Mucosa of stomach (tissue), 1 donor: Measurements from ENCODE around the gene SLC25A44.
A peak's percentile ranks its signal among the peaks of the same experiment; 100 is the strongest.

ENCODE experiments used
- H3K27me3 ChIP-seq: one replicate; pipeline ENCODE4 v1.7.0; 2013; ENCODE audit warnings: mild to moderate bottlenecking, low read length; ENCODE audit not compliant: control insufficient read depth, insufficient read depth
- H3K36me3 ChIP-seq: one replicate; pipeline ENCODE4 v1.7.0; 2013; ENCODE audit warnings: low read length; ENCODE audit not compliant: control insufficient read depth, insufficient read depth
- H3K4me1 ChIP-seq: one replicate; pipeline ENCODE4 v1.7.0; 2013; ENCODE audit warnings: mild to moderate bottlenecking, low read length; ENCODE audit not compliant: control insufficient read depth, insufficient read depth
- H3K4me3 ChIP-seq: one replicate; pipeline ENCODE4 v1.7.0; 2013; ENCODE audit warnings: low read length
- H3K9ac ChIP-seq: one replicate; pipeline ENCODE4 v1.7.0; 2013; ENCODE audit warnings: mild to moderate bottlenecking, low read length, moderate library complexity
- H3K9me3 ChIP-seq: one replicate; pipeline ENCODE4 v1.7.0; 2013; ENCODE audit warnings: mild to moderate bottlenecking, low read length, moderate library complexity; ENCODE audit not compliant: control insufficient read depth
- donor health status: Pancreatic carcinoma.

The SLC25A44 gene

GRCh38 chr1:156153362-156153761, 40.5 kb upstream of the SLC25A44 start, which contains the start of gene SEMA4A:
TSS of gene SEMA4A (plus strand) at chr1:156153585. CDS start at chr1:156154579, 994 bp downstream.
- Histone ChIP-seq H3K4me1 (peaks cover 15% of the 10 kb centered on the region), H3K27me3 (peaks cover 6% of the 10 kb centered on the region), H3K9ac (peak within 1 kb of the TSS; percentile 36), H3K36me3 (no peaks in the 10 kb centered on the region), H3K9me3 (no peaks in the 10 kb centered on the region), H3K4me3 (no peak within 1 kb of the TSS)

DNA sequence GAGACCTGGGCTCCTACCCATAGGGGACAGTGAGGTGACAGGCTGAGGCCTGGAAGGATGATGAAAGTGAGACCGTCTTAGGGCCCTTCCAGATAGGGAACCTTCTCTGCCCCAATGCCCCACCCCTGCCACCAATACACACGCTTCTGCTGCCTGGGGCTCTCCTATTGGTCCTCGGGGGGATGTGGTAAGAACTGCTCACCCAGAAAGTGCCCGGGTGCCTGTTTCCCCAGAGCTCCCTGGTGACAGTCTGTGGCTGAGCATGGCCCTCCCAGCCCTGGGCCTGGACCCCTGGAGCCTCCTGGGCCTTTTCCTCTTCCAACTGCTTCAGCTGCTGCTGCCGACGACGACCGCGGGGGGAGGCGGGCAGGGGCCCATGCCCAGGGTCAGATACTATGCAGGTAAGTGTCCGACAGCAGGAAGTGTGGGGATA, 39.6 kb upstream of the SLC25A44 start:
- no peaks in the 10 kb centered on the region for H3K9me3 ChIP-seq
- H3K9ac ChIP-seq, result peak overlapping the region; percentile 36

GRCh38 chr1:156155756-156156510, 38.0 kb upstream of the SLC25A44 start:
- H3K27me3 ChIP-seq, result no peaks in the 10 kb centered on the region
- peaks cover 15% of the 10 kb centered on the region for H3K4me1 ChIP-seq
- no peaks in the 10 kb centered on the region for H3K9me3 ChIP-seq
- peak overlapping the region; percentile 5 for H3K9ac ChIP-seq
- H3K4me3 ChIP-seq, result no peak overlapping the region
- H3K36me3 ChIP-seq, result no peaks in the 10 kb centered on the region

More for the DNA sequence above, 39.6 kb upstream of the SLC25A44 start:
- H3K4me3 ChIP-seq, result no peak overlapping the region
- H3K4me1 ChIP-seq, result peaks cover 15% of the 10 kb centered on the region
- peaks cover 4% of the 10 kb centered on the region for H3K27me3 ChIP-seq
- no peaks in the 10 kb centered on the region for H3K36me3 ChIP-seq

- peaks cover 22% of the 10 kb centered on the region for H3K4me1 ChIP-seq
These were observed 36.4 kb upstream of the SLC25A44 start for GRCh38 chr1:156157506-156157905.

GRCh38 chr1:156157966-156158365, 35.9 kb upstream of the SLC25A44 start:
- H3K27me3 ChIP-seq, result no peaks in the 10 kb centered on the region
- H3K9me3 ChIP-seq, result no peaks in the 10 kb centered on the region
- H3K4me1 ChIP-seq, result peaks cover 20% of the 10 kb centered on the region
- no peak overlapping the region for H3K4me3 ChIP-seq
- no peaks in the 10 kb centered on the region for H3K36me3 ChIP-seq
- H3K9ac ChIP-seq, result no peak overlapping the region

More at GRCh38 chr1:156157506-156157905, 36.4 kb upstream of the SLC25A44 start:
- H3K9me3 ChIP-seq, result no peaks in the 10 kb centered on the region
- no peaks in the 10 kb centered on the region for H3K27me3 ChIP-seq
- no peak overlapping the region for H3K9ac ChIP-seq
- no peaks in the 10 kb centered on the region for H3K36me3 ChIP-seq
- H3K4me3 ChIP-seq, result no peak overlapping the region

DNA sequence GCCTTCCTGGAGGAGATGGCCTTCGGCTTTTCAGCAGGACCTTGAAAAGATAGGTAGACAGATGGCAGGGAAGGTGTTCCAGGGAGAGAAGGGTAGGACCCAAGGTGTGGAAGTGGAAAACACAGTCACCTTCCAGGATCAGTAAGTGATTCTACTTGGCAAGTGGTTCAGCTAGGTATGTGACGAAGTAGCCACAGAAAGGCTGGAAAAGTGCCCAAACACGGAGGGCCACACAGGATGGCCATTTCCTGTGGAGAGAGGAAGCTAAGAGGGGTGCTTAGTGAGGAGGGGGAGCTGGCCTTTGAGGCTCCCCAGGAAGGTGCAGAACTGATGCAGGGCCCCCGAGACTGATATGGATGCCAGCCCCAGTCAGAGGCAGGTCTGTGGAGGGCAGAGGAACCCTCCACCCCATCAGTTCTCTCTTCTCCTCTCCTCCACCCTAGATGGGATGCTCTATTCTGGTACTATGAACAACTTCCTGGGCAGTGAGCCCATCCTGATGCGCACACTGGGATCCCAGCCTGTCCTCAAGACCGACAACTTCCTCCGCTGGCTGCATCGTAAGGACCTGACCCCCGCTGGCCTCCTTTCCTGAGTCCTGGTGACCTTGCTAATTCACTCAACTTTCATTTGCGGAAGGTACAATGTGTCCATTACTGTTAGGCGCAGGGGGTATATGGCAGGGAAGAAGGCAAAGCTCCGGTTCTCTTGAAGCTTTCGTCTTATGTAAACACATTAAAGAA, 33.7 kb upstream of the SLC25A44 start:
- no peaks in the 10 kb centered on the region for H3K36me3 ChIP-seq
- peaks cover 8% of the 10 kb centered on the region for H3K4me1 ChIP-seq
- H3K9ac ChIP-seq, result no peak overlapping the region
- no peaks in the 10 kb centered on the region for H3K27me3 ChIP-seq
- no peak overlapping the region for H3K4me3 ChIP-seq
- H3K9me3 ChIP-seq, result no peaks in the 10 kb centered on the region

GRCh38 chr1:156160743-156161171, 33.1 kb upstream of the SLC25A44 start:
- H3K4me3 ChIP-seq, result no peak overlapping the region
- peaks cover 8% of the 10 kb centered on the region for H3K4me1 ChIP-seq
- no peak overlapping the region for H3K9ac ChIP-seq

DNA sequence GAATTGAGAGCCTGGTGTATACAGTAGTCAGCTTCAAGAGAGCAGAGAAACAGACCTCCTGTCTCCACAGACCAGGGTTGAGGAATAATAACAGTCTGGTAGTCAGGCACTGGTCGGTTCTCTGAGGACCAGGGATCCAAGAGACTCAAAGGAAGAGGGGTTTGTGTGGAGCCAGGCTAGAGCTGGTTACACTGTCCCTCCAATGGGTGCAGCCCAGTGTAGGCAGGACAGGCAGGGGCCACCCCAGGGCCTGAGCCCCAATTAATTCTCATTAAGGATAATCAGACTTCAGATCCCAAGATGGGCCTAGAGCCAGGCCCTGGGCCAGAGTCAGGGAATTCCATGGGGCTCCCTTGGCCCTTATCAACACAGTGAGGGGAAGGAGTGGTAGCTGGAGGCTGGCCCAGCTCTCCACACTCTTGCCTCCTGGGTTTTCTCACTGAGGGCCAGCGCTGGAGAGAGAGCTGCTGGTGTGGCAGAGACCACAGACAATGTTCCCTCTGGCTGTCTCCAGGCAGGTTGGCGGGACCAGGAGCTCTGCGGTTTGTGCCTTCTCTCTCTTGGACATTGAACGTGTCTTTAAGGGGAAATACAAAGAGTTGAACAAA, 31.4 kb upstream of the SLC25A44 start:
- no peak overlapping the region for H3K9ac ChIP-seq
- H3K4me1 ChIP-seq, result peaks cover 8% of the 10 kb centered on the region
- H3K27me3 ChIP-seq, result no peaks in the 10 kb centered on the region
- no peaks in the 10 kb centered on the region for H3K9me3 ChIP-seq
- no peaks in the 10 kb centered on the region for H3K36me3 ChIP-seq
- no peak overlapping the region for H3K4me3 ChIP-seq

More at GRCh38 chr1:156160743-156161171, 33.1 kb upstream of the SLC25A44 start:
- Histone ChIP-seq H3K9me3 (no peaks in the 10 kb centered on the region), H3K27me3 (no peaks in the 10 kb centered on the region), H3K36me3 (no peaks in the 10 kb centered on the region)

DNA sequence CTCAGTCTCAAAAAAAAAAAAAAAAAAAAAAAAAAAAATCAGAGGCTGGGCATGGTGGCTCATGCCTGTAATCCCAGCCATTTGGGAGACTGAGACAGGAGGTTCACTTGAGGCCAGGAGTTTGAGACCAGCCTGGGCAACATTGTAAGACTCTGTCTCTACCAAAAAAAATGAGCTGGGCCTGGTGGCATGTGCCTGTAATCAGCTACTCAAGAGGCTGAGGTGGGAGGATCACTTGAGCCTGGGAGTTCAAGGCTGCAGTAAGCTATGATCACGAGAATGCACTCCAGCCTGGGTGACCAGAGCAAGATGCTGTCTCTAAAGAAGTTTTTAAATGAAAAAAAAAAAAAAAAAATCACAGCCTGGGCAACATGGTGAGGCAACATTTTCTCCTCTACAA, 30.2 kb upstream of the SLC25A44 start:
- no peak overlapping the region for H3K4me3 ChIP-seq
- H3K9ac ChIP-seq, result no peak overlapping the region
- peaks cover 8% of the 10 kb centered on the region for H3K4me1 ChIP-seq
- H3K27me3 ChIP-seq, result no peaks in the 10 kb centered on the region
- H3K36me3 ChIP-seq, result no peaks in the 10 kb centered on the region
- no peaks in the 10 kb centered on the region for H3K9me3 ChIP-seq

GRCh38 chr1:156164125-156164831, 29.6 kb upstream of the SLC25A44 start:
- Histone ChIP-seq H3K9me3 (no peaks in the 10 kb centered on the region), H3K4me3 (no peak overlapping the region), H3K27me3 (no peaks in the 10 kb centered on the region), H3K4me1 (peaks cover 8% of the 10 kb centered on the region), H3K36me3 (no peaks in the 10 kb centered on the region), H3K9ac (no peak overlapping the region)

DNA sequence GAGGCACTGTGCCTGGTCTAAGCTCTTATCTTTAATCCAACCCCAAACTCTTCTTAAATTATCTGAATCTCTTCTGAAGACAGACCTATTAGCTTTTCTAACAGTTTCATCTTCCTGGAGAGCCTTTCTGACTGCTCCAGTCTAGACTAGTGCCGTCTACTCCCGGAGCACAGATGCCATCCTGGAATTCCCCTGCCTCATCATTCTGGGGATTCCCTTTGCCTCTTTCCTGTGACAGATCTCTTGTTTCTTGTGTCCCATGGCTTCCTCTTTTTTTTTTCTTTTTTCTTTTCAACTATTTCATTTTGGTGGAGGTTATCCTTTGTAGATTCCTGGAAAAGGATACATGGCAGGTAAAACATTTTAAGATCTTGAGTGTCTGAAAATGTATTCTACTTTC, 28.8 kb upstream of the SLC25A44 start:
- peaks cover 8% of the 10 kb centered on the region for H3K4me1 ChIP-seq
- H3K9ac ChIP-seq, result no peak overlapping the region
- no peak overlapping the region for H3K4me3 ChIP-seq
- H3K9me3 ChIP-seq, result no peaks in the 10 kb centered on the region
- H3K27me3 ChIP-seq, result no peaks in the 10 kb centered on the region
- no peaks in the 10 kb centered on the region for H3K36me3 ChIP-seq
